Caco-2 (cell line): ENCODE measurements around the gene ZMYND8. TPM values are rescaled to one million over a fixed set of nuclear protein-coding genes. Genes with fewer than 3 reads are reported as not detected.
A peak's percentile ranks its signal among the peaks of the same experiment; 100 is the strongest.

ENCODE experiments used
- BruUV-seq: library from RNA; stranded (reverse); fragments of 400-500 nt; replicated peaks from 2 replicates; lab custom pipeline; 2021; lab: Mats Ljungman, UMichigan
- CTCF ChIA-PET: fragments of 300-600 bp; sonication (Branson Sonifier 250); formaldehyde crosslinking; loops from one replicate; lab custom pipeline; 2022; ENCODE audit warnings: antibody characterized with exemption; lab: Charles Lee
- POLR2A ChIA-PET: fragments of 300-600 bp; sonication (Branson Sonifier 250); formaldehyde crosslinking; loops from one replicate; lab custom pipeline; 2022; ENCODE audit warnings: antibody characterized with exemption; lab: Charles Lee
- DNase-seq, 2 experiments: peaks; one replicate each; pipeline versions ENCODE4 v3.0.0 to v3.0.0-alpha.2; 2020 to 2022
- H3K27me3 ChIP-seq: replicated peaks from 2 replicates; pipeline ENCODE4 v1.6.0; 2011; ENCODE audit warnings: low read length; ENCODE audit not compliant: control insufficient read depth, insufficient read depth
- H3K36me3 ChIP-seq: 2 replicates; pipeline ENCODE4 v1.5.1; 2011; ENCODE audit warnings: low read length; ENCODE audit not compliant: control insufficient read depth, insufficient read depth
- H3K4me1 ChIP-seq: fragments of 250-450 bp; sonication (Bioruptor Pico); 2 replicates; pipeline ENCODE4 v1.5.1; 2020; ENCODE audit warnings: mild to moderate bottlenecking
- H3K4me3 ChIP-seq: 2 replicates; pipeline ENCODE4 v1.5.1; 2011; ENCODE audit warnings: low read depth, mild to moderate bottlenecking, control low read depth, low read length
- H3K9me3 ChIP-seq: fragments of 250-450 bp; sonication (Bioruptor Pico); 2 replicates; pipeline ENCODE4 v1.5.1; 2020; ENCODE audit warnings: mild to moderate bottlenecking, moderate library complexity
- H3K27ac Mint-ChIP-seq: one replicate; pipeline ENCODE4 v1.8.0; 2022; ENCODE audit warnings: mixed read lengths; ENCODE audit not compliant: unreplicated experiment
- H3K27me3 Mint-ChIP-seq: one replicate; pipeline ENCODE4 v1.8.0; 2022; ENCODE audit warnings: mixed read lengths; ENCODE audit not compliant: insufficient read depth, unreplicated experiment
- H3K36me3 Mint-ChIP-seq: one replicate; pipeline ENCODE4 v1.8.0; 2022; ENCODE audit warnings: mild to moderate bottlenecking, mixed read lengths; ENCODE audit not compliant: insufficient read depth, unreplicated experiment
- H3K4me1 Mint-ChIP-seq: one replicate; pipeline ENCODE4 v1.8.0; 2022; ENCODE audit warnings: low read depth, mixed read lengths; ENCODE audit not compliant: unreplicated experiment
- H3K4me3 Mint-ChIP-seq: one replicate; pipeline ENCODE4 v1.8.0; 2022; ENCODE audit warnings: mild to moderate bottlenecking, moderate library complexity, mixed read lengths; ENCODE audit not compliant: unreplicated experiment
- H3K9me3 Mint-ChIP-seq: one replicate; pipeline ENCODE4 v1.8.0; 2022; ENCODE audit warnings: mixed read lengths; ENCODE audit not compliant: unreplicated experiment
- CTCF ChIP-seq, 2 experiments: fragments of 200-600 bp in 1 of 2; IDR thresholded peaks; 1 replicate in 1 of 2; 2 replicates in 1 of 2; pipeline versions ENCODE4 v1.5.1 to v1.8.0; 2011 to 2022; ENCODE audit warnings: antibody characterized with exemption in 1 of 2, control low read depth in 1 of 2, inconsistent platforms in 1 of 2, low read depth in 1 of 2, low read length in 1 of 2, mild to moderate bottlenecking in 1 of 2, moderate library complexity in 1 of 2; ENCODE audit not compliant: insufficient read depth in 1 of 2, severe bottlenecking in 1 of 2, unreplicated experiment in 1 of 2
- intact Hi-C: fragments of 100-400 bp; cut with micrococcal nuclease; formaldehyde crosslinking; loops from one replicate; pipeline ENCODE4 v1.10.0; 2022; ENCODE audit not compliant: unreplicated experiment
- total RNA-seq: library from RNA; stranded (reverse); gene quantifications from 2 replicates; pipeline ENCODE4 v1.2.3, GENCODE V29; 2022

Gene ZMYND8
- total RNA-seq, 1 experiment from 2014 or later = 194 TPM

DNA sequence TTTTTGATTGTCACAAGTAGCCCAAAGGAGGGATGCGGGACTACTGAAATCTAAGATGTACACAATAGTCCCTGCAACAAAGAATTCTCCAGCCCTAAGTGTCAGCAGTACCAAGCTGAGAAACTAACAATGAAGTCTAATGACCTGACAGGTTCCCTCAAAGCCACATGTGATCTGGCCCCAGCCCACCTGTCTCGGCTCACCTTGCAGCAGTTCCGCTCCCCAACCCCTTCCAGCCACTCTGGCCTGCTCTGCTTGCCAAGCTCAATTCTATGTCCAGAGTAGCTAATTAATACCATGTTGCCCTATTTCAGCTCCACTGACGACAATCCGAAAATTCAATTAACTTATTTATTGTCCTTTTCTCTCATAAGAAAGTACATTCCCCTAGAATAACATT lies 72.1 kb downstream of the ZMYND8 start:
- Mint-ChIP-seq H3K27ac (peak overlapping the region; percentile 62), H3K4me3 (no peak overlapping the region), H3K4me1 (peaks cover 31% of the 10 kb centered on the region), H3K9me3 (no peaks in the 10 kb centered on the region), H3K27me3 (no peaks in the 10 kb centered on the region), H3K36me3 (peaks cover 95% of the 10 kb centered on the region)
- intact Hi-C loops = no loop called here
- no peaks in the 10 kb centered on the region for H3K9me3 ChIP-seq
- POLR2A ChIA-PET = no interaction called here
- H3K36me3 ChIP-seq = peaks cover 9% of the 10 kb centered on the region
- CTCF ChIA-PET = interaction anchor here (3.2 kb wide), 1 partner anchor 100 kb away, joined by 18 read pairs; no protein-coding TSS in a partner anchor
- no peak overlapping the region for H3K4me3 ChIP-seq
- H3K27me3 ChIP-seq = no peaks in the 10 kb centered on the region
- no TSS peak for BruUV-seq
- DNase-seq = no peak
- peaks cover 21% of the 10 kb centered on the region for H3K4me1 ChIP-seq
- TF ChIP-seq CTCF (IDR thresholded peaks at IDR 0.05; ENCODE audit: insufficient read depth in 1 of 2, low read depth in 1 of 2, low read length in 1 of 2, severe bottlenecking in 1 of 2, unreplicated experiment in 1 of 2) = no peak

- H3K4me1 ChIP-seq = peaks cover 21% of the 10 kb centered on the region
- POLR2A ChIA-PET = interaction anchor here (0.8 to 1.4 kb wide), 2 partner anchors 73 to 76 kb away, joined by 5 read pairs; partner anchors contain the start of gene ZMYND8
- peaks cover 35% of the 10 kb centered on the region for H3K4me1 Mint-ChIP-seq
- H3K27me3 ChIP-seq = no peaks in the 10 kb centered on the region
- peaks cover 12% of the 10 kb centered on the region for H3K36me3 ChIP-seq
- no peaks in the 10 kb centered on the region for H3K9me3 ChIP-seq
- no peak overlapping the region for H3K4me3 Mint-ChIP-seq
- TF ChIP-seq CTCF (IDR thresholded peaks at IDR 0.05; ENCODE audit: insufficient read depth in 1 of 2, low read depth in 1 of 2, low read length in 1 of 2, severe bottlenecking in 1 of 2, unreplicated experiment in 1 of 2) = no peak
- peaks cover 95% of the 10 kb centered on the region for H3K36me3 Mint-ChIP-seq
- no peak overlapping the region for H3K4me3 ChIP-seq
- BruUV-seq = no TSS peak
- H3K9me3 Mint-ChIP-seq = no peaks in the 10 kb centered on the region
- peak overlapping the region; percentile 62 for H3K27ac Mint-ChIP-seq
- intact Hi-C loops = no loop called here
- peak in 1 of 2 experiments; percentile 40 for DNase-seq
- H3K27me3 Mint-ChIP-seq = no peaks in the 10 kb centered on the region
- CTCF ChIA-PET = interaction anchor here (1.4 to 3.2 kb wide), 3 partner anchors 10 to 101 kb away, joined by 3 to 18 read pairs (median 7); no protein-coding TSS in a partner anchor
Measured at GRCh38 chr20:47283411-47283810, 73.1 kb downstream of the ZMYND8 start.

DNA sequence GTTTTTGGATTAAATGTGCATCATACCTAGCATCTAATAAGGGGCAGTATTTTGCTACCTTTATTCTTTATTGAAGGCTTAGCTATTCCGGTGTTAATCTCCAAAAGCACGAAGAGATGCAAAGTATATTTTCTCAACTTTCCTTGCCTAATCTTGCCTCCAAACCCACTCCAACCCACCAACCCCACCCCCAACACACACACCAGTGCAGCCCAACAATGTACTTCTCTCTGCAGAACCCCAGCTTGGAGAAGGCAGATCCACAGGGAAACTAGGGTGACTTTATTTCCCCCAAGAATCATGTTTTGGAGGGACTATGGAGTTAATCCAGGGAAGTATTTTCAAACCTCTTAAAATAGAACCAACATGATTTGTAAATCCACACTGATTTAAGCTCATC lies 73.6 kb downstream of the ZMYND8 start:
- ChIA-PET POLR2A (interaction anchor here (0.8 to 1.4 kb wide), 2 partner anchors 73 to 76 kb away, joined by 5 read pairs; partner anchors contain the start of gene ZMYND8), CTCF (interaction anchor here (0.9 to 3.2 kb wide), 4 partner anchors 9 to 101 kb away, joined by 3 to 18 read pairs (median 6); partner anchors contain the start of gene ZMYND8)
- Histone ChIP-seq H3K4me1 (peaks cover 21% of the 10 kb centered on the region), H3K27me3 (no peaks in the 10 kb centered on the region), H3K9me3 (no peaks in the 10 kb centered on the region), H3K36me3 (peaks cover 14% of the 10 kb centered on the region), H3K4me3 (no peak overlapping the region)
- Mint-ChIP-seq H3K27me3 (no peaks in the 10 kb centered on the region), H3K9me3 (no peaks in the 10 kb centered on the region), H3K27ac (peak overlapping the region; percentile 62), H3K36me3 (peaks cover 95% of the 10 kb centered on the region), H3K4me3 (no peak overlapping the region), H3K4me1 (peaks cover 38% of the 10 kb centered on the region)
- intact Hi-C loops = no loop called here
- no peak for DNase-seq
- no peak for TF ChIP-seq CTCF (IDR thresholded peaks at IDR 0.05; ENCODE audit: insufficient read depth in 1 of 2, low read depth in 1 of 2, low read length in 1 of 2, severe bottlenecking in 1 of 2, unreplicated experiment in 1 of 2)
- BruUV-seq = no TSS peak
